Loucy (cell line): Measurements from ENCODE around the gene CAMTA1.

Experiments
- H2AFZ ChIP-seq: fragments of 200-600 bp; sonication (generic); 2 replicates; pipeline ENCODE4 v1.6.0; 2016; ENCODE audit warnings: antibody characterized with exemption, mild to moderate bottlenecking, low read length, moderate library complexity
- H3F3A ChIP-seq: fragments of 200-600 bp; 2 replicates; pipeline ENCODE4 v1.6.0; 2016; ENCODE audit warnings: antibody characterized with exemption, low read depth, mild to moderate bottlenecking
- H3K27me3 ChIP-seq: fragments of 200-600 bp; sonication (generic); 2 replicates; pipeline ENCODE4 v1.6.1; 2014; ENCODE audit warnings: low read length, mild to moderate bottlenecking; ENCODE audit not compliant: insufficient read depth, poor library complexity, severe bottlenecking
- H3K36me3 ChIP-seq: fragments of 200-600 bp; sonication (generic); 2 replicates; pipeline ENCODE4 v1.6.1; 2016; ENCODE audit warnings: low read length; ENCODE audit not compliant: insufficient read depth
- H3K4me1 ChIP-seq: fragments of 200-600 bp; sonication (generic); 2 replicates; pipeline ENCODE4 v1.5.1; 2014; ENCODE audit warnings: low read length, mild to moderate bottlenecking; ENCODE audit not compliant: insufficient read depth, poor library complexity, severe bottlenecking
- H3K4me2 ChIP-seq: fragments of 200-600 bp; sonication (generic); 2 replicates; pipeline ENCODE4 v1.6.0; 2014; ENCODE audit warnings: antibody characterized with exemption, low read length, low read depth, mild to moderate bottlenecking; ENCODE audit not compliant: poor library complexity, severe bottlenecking
- H3K4me3 ChIP-seq: fragments of 200-600 bp; sonication (generic); 2 replicates; pipeline ENCODE4 v1.5.1; 2014; ENCODE audit warnings: low read length, mild to moderate bottlenecking, mixed read lengths; ENCODE audit not compliant: poor library complexity, severe bottlenecking
- H3K79me2 ChIP-seq: fragments of 200-600 bp; sonication (generic); 2 replicates; pipeline ENCODE4 v1.6.1; 2014; ENCODE audit warnings: low read length; ENCODE audit not compliant: insufficient read depth
- H3K9ac ChIP-seq: fragments of 200-600 bp; sonication (generic); 2 replicates; pipeline ENCODE4 v1.6.0; 2014; ENCODE audit warnings: mild to moderate bottlenecking, low read depth, low read length, moderate library complexity; ENCODE audit not compliant: poor library complexity, severe bottlenecking
- H3K9me2 ChIP-seq: fragments of 200-600 bp; sonication (generic); replicated peaks from 2 replicates; pipeline ENCODE4 v1.6.1; 2016; ENCODE audit warnings: low read depth, low read length, mixed read lengths
- H3K9me3 ChIP-seq: fragments of 200-600 bp; sonication (generic); 2 replicates; pipeline ENCODE4 v1.6.1; 2014; ENCODE audit warnings: mild to moderate bottlenecking, antibody characterized with exemption, low read length, low read depth; ENCODE audit not compliant: insufficient read depth
- H4K20me1 ChIP-seq: fragments of 200-600 bp; sonication (generic); 2 replicates; pipeline ENCODE4 v1.6.0; 2014; ENCODE audit warnings: antibody characterized with exemption, low read length, mild to moderate bottlenecking; ENCODE audit not compliant: insufficient read depth, poor library complexity, severe bottlenecking
- CTCF ChIP-seq: fragments of 200-600 bp; sonication (generic); conservative IDR thresholded peaks from 2 replicates; pipeline ENCODE4 v1.5.1; 2014; ENCODE audit warnings: mild to moderate bottlenecking, antibody characterized with exemption, low read length
- EZH2phosphoT487 ChIP-seq: fragments of 200-600 bp; IDR thresholded peaks from 2 replicates; pipeline ENCODE4 v1.6.1; 2018; ENCODE audit warnings: antibody characterized with exemption, mild to moderate bottlenecking, moderate library complexity, borderline replicate concordance

CAMTA1 gene

GRCh38 chr1:7606096-7606495 is 820.8 kb downstream of the CAMTA1 start:
- TF ChIP-seq EZH2phosphoT487 (no peak), CTCF (no peak)
- no peaks in the 10 kb centered on the region for H3F3A ChIP-seq
- no peaks in the 10 kb centered on the region for H3K27me3 ChIP-seq
- H3K9me2 ChIP-seq, result no peaks in the 10 kb centered on the region
- H3K4me1 ChIP-seq, result no peaks in the 10 kb centered on the region
- peaks cover 8% of the 10 kb centered on the region; the same call in 1 of the 2 replicates for H3K9me3 ChIP-seq
- H3K4me2 ChIP-seq, result no peak overlapping the region
- H4K20me1 ChIP-seq, result no peaks in the 10 kb centered on the region
- H3K36me3 ChIP-seq, result no peaks in the 10 kb centered on the region
- no peak overlapping the region for H2AFZ ChIP-seq
- no peaks in the 10 kb centered on the region for H3K79me2 ChIP-seq
- H3K4me3 ChIP-seq, result no peak overlapping the region
- H3K9ac ChIP-seq, result no peak overlapping the region

GRCh38 chr1:7607097-7607496 is 821.8 kb downstream of the CAMTA1 start:
- no peaks in the 10 kb centered on the region for H3K27me3 ChIP-seq
- no peaks in the 10 kb centered on the region for H3F3A ChIP-seq
- no peaks in the 10 kb centered on the region for H3K36me3 ChIP-seq
- H2AFZ ChIP-seq, result no peak overlapping the region
- no peak overlapping the region for H3K4me3 ChIP-seq
- TF ChIP-seq CTCF, result no peak
- no peak for TF ChIP-seq EZH2phosphoT487
- H3K9ac ChIP-seq, result no peak overlapping the region
- H3K9me3 ChIP-seq, result peaks cover 8% of the 10 kb centered on the region; the same call in 1 of the 2 replicates
- H3K79me2 ChIP-seq, result no peaks in the 10 kb centered on the region
- H3K9me2 ChIP-seq, result no peaks in the 10 kb centered on the region
- H3K4me1 ChIP-seq, result no peaks in the 10 kb centered on the region
- no peaks in the 10 kb centered on the region for H4K20me1 ChIP-seq
- H3K4me2 ChIP-seq, result no peak overlapping the region

- H3K27me3 ChIP-seq, result no peaks in the 10 kb centered on the region
- H3K9me3 ChIP-seq, result peaks cover 8% of the 10 kb centered on the region; the same call in 1 of the 2 replicates
- no peak for TF ChIP-seq EZH2phosphoT487
- no peak for TF ChIP-seq CTCF
- H3K79me2 ChIP-seq, result no peaks in the 10 kb centered on the region
- no peak overlapping the region for H3K4me3 ChIP-seq
- no peaks in the 10 kb centered on the region for H3K36me3 ChIP-seq
- no peaks in the 10 kb centered on the region for H3K9me2 ChIP-seq
- H3K9ac ChIP-seq, result no peak overlapping the region
- H3K4me1 ChIP-seq, result no peaks in the 10 kb centered on the region
- no peak overlapping the region for H3K4me2 ChIP-seq
- H2AFZ ChIP-seq, result no peak overlapping the region
- no peaks in the 10 kb centered on the region for H4K20me1 ChIP-seq
- no peaks in the 10 kb centered on the region for H3F3A ChIP-seq
Measured at GRCh38 chr1:7608628-7609305, 823.5 kb downstream of the CAMTA1 start.
